MCF 10A (cell line): ENCODE data around the gene PLEKHS1. TPM values are rescaled to one million over a fixed set of nuclear protein-coding genes. Genes with fewer than 3 reads are reported as not detected.

Source experiments
- BruUV-seq: library from RNA; stranded (reverse); fragments of 400-500 nt; replicated peaks from 2 replicates; lab custom pipeline; 2021; lab: Mats Ljungman, UMichigan
- CTCF ChIA-PET: fragments of 300-600 bp; sonication (Branson Sonifier 250); formaldehyde crosslinking; extraction: SDS; loops from one replicate; lab custom pipeline; 2021; ENCODE audit warnings: antibody characterized with exemption, inconsistent platforms; lab: Yijun Ruan, JAX
- POLR2A ChIA-PET: fragments of 300-600, 350-650 bp; sonication (Branson Sonifier 250); formaldehyde crosslinking; extraction: SDS; loops from one replicate; lab custom pipeline; 2020; ENCODE audit warnings: antibody characterized with exemption, inconsistent platforms; lab: Yijun Ruan, JAX
- DNase-seq: peaks from one replicate; pipeline ENCODE4 v3.0.0-alpha.2; 2018; ENCODE audit not compliant: unreplicated experiment
- H3K27ac Mint-ChIP-seq: one replicate; pipeline ENCODE4 v1.8.0; 2022; ENCODE audit warnings: mild to moderate bottlenecking, low read depth, mixed read lengths; ENCODE audit not compliant: unreplicated experiment
- H3K27me3 Mint-ChIP-seq: one replicate; pipeline ENCODE4 v1.8.0; 2022; ENCODE audit warnings: mixed read lengths; ENCODE audit not compliant: insufficient read depth, unreplicated experiment
- H3K36me3 Mint-ChIP-seq: one replicate; pipeline ENCODE4 v1.8.0; 2022; ENCODE audit warnings: mild to moderate bottlenecking, moderate library complexity, mixed read lengths; ENCODE audit not compliant: insufficient read depth, unreplicated experiment
- H3K4me1 Mint-ChIP-seq: one replicate; pipeline ENCODE4 v1.8.0; 2022; ENCODE audit warnings: mixed read lengths; ENCODE audit not compliant: insufficient read depth, unreplicated experiment
- H3K4me3 Mint-ChIP-seq: one replicate; pipeline ENCODE4 v1.8.0; 2022; ENCODE audit warnings: mild to moderate bottlenecking, moderate library complexity, mixed read lengths; ENCODE audit not compliant: unreplicated experiment
- H3K9me3 Mint-ChIP-seq: one replicate; pipeline ENCODE4 v1.8.0; 2022; ENCODE audit warnings: mixed read lengths; ENCODE audit not compliant: unreplicated experiment
- CTCF ChIP-seq: fragments of 200-600 bp; IDR thresholded peaks from one replicate; pipeline ENCODE4 v1.8.0; 2022; ENCODE audit warnings: antibody characterized with exemption, mild to moderate bottlenecking; ENCODE audit not compliant: unreplicated experiment
- intact Hi-C: fragments of 100-400 bp; cut with micrococcal nuclease; formaldehyde crosslinking; loops from 2 replicates; pipeline ENCODE4 v1.14.1; 2022
- total RNA-seq: library from RNA; stranded (reverse); gene quantifications from 2 replicates; pipeline ENCODE4 v1.2.3, GENCODE V29; 2022

PLEKHS1 gene
- total RNA-seq, 1 experiment from 2014 or later, result not detected

GRCh38 chr10:113739577-113739976 lies 11.9 kb upstream of the PLEKHS1 start:
- no peak for TF ChIP-seq CTCF
- no peak for DNase-seq
- BruUV-seq, result no TSS peak
- Mint-ChIP-seq H3K27ac (no peak overlapping the region), H3K4me1 (no peaks in the 10 kb centered on the region), H3K9me3 (no peaks in the 10 kb centered on the region), H3K27me3 (peaks cover 29% of the 10 kb centered on the region), H3K36me3 (no peaks in the 10 kb centered on the region), H3K4me3 (no peak overlapping the region)
- intact Hi-C loops, result no loop called here
- CTCF ChIA-PET, result interaction anchor here (0.6 kb wide), 1 partner anchor 608 kb away, joined by 3 read pairs; no protein-coding TSS in a partner anchor
- POLR2A ChIA-PET, result interaction anchor here (0.6 to 0.7 kb wide), 3 partner anchors 64 to 362 kb away, joined by 3 to 4 read pairs (median 3); no protein-coding TSS in a partner anchor

- no peak for DNase-seq
- Mint-ChIP-seq H3K4me3 (no peak overlapping the region), H3K36me3 (no peaks in the 10 kb centered on the region), H3K9me3 (no peaks in the 10 kb centered on the region), H3K27me3 (peaks cover 31% of the 10 kb centered on the region), H3K4me1 (no peaks in the 10 kb centered on the region), H3K27ac (no peak overlapping the region)
- POLR2A ChIA-PET, result no interaction called here
- no peak for TF ChIP-seq CTCF
- intact Hi-C loops, result no loop called here
- no TSS peak for BruUV-seq
- CTCF ChIA-PET, result interaction anchor here (0.8 kb wide), 1 partner anchor 10 kb away, joined by 3 read pairs; no protein-coding TSS in a partner anchor
Observed at GRCh38 chr10:113740850-113741249, 10.6 kb upstream of the PLEKHS1 start.

- CTCF ChIA-PET, result no interaction called here
- no peaks in the 10 kb centered on the region for H3K36me3 Mint-ChIP-seq
- no peak for TF ChIP-seq CTCF
- no peaks in the 10 kb centered on the region for H3K9me3 Mint-ChIP-seq
- intact Hi-C loops, result no loop called here
- BruUV-seq, result no TSS peak
- peaks cover 31% of the 10 kb centered on the region for H3K27me3 Mint-ChIP-seq
- no peak for DNase-seq
- no peak overlapping the region for H3K4me3 Mint-ChIP-seq
- H3K4me1 Mint-ChIP-seq, result no peaks in the 10 kb centered on the region
- POLR2A ChIA-PET, result interaction anchor here (0.6 kb wide), 1 partner anchor 856 kb away, joined by 5 read pairs; no protein-coding TSS in a partner anchor
- no peak overlapping the region for H3K27ac Mint-ChIP-seq
Observed at GRCh38 chr10:113742466-113742865, 9.0 kb upstream of the PLEKHS1 start.

- no peaks in the 10 kb centered on the region for H3K36me3 Mint-ChIP-seq
Observed at GRCh38 chr10:113743594-113743993, 7.9 kb upstream of the PLEKHS1 start.

More at GRCh38 chr10:113743594-113743993, 7.9 kb upstream of the PLEKHS1 start:
- no peak for DNase-seq
- ChIA-PET POLR2A (interaction anchor here (0.6 kb wide), 2 partner anchors 76 to 280 kb away, joined by 3 read pairs; no protein-coding TSS in a partner anchor), CTCF (no interaction called here)
- H3K9me3 Mint-ChIP-seq, result no peaks in the 10 kb centered on the region
- intact Hi-C loops, result no loop called here
- H3K27me3 Mint-ChIP-seq, result peaks cover 27% of the 10 kb centered on the region
- no peaks in the 10 kb centered on the region for H3K4me1 Mint-ChIP-seq
- TF ChIP-seq CTCF, result no peak
- no peak overlapping the region for H3K4me3 Mint-ChIP-seq
- no peak overlapping the region for H3K27ac Mint-ChIP-seq
- BruUV-seq, result no TSS peak
